ENCODE results near the gene HABP2.

Gene HABP2

DNA sequence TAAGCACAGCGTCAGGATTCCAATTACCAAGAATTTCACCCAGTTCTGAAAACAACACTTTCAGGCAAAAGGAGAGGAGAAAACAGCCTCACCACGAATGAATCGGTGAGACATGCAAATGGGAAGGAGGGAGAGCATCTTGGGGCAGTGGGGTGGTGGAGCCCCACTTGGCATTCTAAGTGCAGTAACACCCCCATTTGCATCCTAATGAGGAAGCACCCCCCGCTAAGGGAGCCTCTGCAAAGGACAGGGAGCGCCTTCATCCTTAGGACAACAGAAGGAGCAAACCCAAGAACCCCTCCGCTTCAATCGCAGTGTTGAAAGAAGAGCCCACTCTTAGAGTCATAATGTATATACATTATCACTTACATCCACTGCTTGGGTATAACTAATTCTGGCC is 64.2 kb downstream of the HABP2 start:
- Histone ChIP-seq H3K27me3 (replicated peaks; ENCODE audit: control insufficient read depth, insufficient read depth, low read length) (peaks cover 3% of the 10 kb centered on the region), H3K4me3 (replicated peaks; ENCODE audit: low read depth, low read length) (no peak overlapping the region), H3K36me3 (ENCODE audit: control insufficient read depth, insufficient read depth, low read length) (no peaks in the 10 kb centered on the region)
- DNase-seq (ENCODE audit: extremely low read depth, insufficient read length) = no peak
- TF ChIP-seq, protein P1, sequence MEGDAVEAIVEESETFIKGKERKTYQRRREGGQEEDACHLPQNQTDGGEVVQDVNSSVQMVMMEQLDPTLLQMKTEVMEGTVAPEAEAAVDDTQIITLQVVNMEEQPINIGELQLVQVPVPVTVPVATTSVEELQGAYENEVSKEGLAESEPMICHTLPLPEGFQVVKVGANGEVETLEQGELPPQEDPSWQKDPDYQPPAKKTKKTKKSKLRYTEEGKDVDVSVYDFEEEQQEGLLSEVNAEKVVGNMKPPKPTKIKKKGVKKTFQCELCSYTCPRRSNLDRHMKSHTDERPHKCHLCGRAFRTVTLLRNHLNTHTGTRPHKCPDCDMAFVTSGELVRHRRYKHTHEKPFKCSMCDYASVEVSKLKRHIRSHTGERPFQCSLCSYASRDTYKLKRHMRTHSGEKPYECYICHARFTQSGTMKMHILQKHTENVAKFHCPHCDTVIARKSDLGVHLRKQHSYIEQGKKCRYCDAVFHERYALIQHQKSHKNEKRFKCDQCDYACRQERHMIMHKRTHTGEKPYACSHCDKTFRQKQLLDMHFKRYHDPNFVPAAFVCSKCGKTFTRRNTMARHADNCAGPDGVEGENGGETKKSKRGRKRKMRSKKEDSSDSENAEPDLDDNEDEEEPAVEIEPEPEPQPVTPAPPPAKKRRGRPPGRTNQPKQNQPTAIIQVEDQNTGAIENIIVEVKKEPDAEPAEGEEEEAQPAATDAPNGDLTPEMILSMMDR (IDR thresholded peaks at IDR 0.05; ENCODE audit: insufficient read depth, low read length, poor library complexity, severe bottlenecking) = no peak

DNA sequence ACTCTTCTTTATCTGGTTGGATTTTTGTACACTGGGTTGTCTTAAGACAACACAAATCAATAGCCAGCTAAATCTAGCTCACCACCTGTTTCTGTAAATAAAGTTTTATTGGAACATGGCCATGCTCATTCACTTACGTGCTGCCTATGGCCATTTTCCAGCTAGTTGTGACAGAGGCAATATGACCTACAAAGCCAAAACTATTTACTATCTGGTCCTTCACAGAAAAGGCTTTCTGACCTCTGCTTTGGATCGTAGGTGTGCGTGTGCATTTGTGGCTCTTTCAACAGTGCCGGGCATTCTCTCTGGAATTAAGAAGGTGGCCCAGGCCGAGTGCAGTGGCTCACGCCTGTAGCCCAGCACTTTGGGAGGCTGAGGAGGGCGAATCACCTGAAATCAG is 65.5 kb downstream of the HABP2 start:
- no peaks in the 10 kb centered on the region for H3K36me3 ChIP-seq (ENCODE audit: control insufficient read depth, insufficient read depth, low read length)
- peaks cover 3% of the 10 kb centered on the region for H3K27me3 ChIP-seq (replicated peaks; ENCODE audit: control insufficient read depth, insufficient read depth, low read length)
- TF ChIP-seq, protein P1 (IDR thresholded peaks at IDR 0.05; ENCODE audit: insufficient read depth, low read length, poor library complexity, severe bottlenecking) = no peak
- no peak overlapping the region for H3K4me3 ChIP-seq (replicated peaks; ENCODE audit: low read depth, low read length)
- no peak for DNase-seq (ENCODE audit: extremely low read depth, insufficient read length)

DNA sequence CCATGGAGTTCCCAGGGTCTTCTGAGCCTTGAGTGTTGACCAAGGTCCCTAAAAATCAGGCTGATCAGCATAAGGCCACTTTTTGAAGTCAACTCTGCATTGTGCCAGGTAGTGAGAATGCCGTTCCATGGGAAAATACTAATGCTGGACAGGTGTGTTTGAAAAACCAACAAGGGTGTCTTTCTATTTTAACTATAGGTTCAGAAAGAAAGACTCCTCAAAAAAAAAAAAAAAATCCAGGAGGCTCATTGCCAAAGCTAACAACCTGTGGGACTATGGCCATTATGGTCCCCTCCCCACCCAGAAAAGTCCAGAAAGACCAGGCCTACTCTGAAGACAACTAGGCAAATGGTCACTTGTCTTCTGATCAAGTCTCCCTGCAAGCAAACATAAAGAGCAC is 66.5 kb downstream of the HABP2 start:
- H3K4me3 ChIP-seq (replicated peaks; ENCODE audit: low read depth, low read length) = no peak overlapping the region
- H3K27me3 ChIP-seq (replicated peaks; ENCODE audit: control insufficient read depth, insufficient read depth, low read length) = peaks cover 3% of the 10 kb centered on the region
- no peaks in the 10 kb centered on the region for H3K36me3 ChIP-seq (ENCODE audit: control insufficient read depth, insufficient read depth, low read length)
- DNase-seq (ENCODE audit: extremely low read depth, insufficient read length) = no peak
- TF ChIP-seq, protein P1 (IDR thresholded peaks at IDR 0.05; ENCODE audit: insufficient read depth, low read length, poor library complexity, severe bottlenecking) = no peak

DNA sequence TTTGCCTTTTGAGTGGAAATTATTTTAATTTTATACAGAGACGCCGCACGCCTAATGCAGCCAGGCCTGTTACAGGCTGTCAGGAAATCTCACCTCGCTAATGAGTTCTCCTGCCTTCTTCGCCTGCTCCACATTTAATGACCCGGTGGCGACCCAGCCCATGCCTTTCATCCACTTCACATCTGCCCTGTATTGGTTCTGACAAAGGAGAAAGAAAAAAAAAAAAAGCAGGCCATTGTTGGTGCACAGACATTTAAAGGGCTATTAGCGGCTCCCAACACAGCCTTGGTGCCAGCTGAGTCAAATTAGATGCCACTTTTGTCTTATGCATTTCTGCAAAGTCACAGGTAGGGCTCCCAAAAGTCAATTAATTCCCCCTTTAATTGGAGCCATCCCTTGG is 67.7 kb downstream of the HABP2 start:
- no peak for DNase-seq (ENCODE audit: extremely low read depth, insufficient read length)
- Histone ChIP-seq H3K27me3 (replicated peaks; ENCODE audit: control insufficient read depth, insufficient read depth, low read length) (peaks cover 3% of the 10 kb centered on the region), H3K4me3 (replicated peaks; ENCODE audit: low read depth, low read length) (no peak overlapping the region), H3K36me3 (ENCODE audit: control insufficient read depth, insufficient read depth, low read length) (no peaks in the 10 kb centered on the region)
- TF ChIP-seq, protein P1 (IDR thresholded peaks at IDR 0.05; ENCODE audit: insufficient read depth, low read length, poor library complexity, severe bottlenecking) = no peak

DNA sequence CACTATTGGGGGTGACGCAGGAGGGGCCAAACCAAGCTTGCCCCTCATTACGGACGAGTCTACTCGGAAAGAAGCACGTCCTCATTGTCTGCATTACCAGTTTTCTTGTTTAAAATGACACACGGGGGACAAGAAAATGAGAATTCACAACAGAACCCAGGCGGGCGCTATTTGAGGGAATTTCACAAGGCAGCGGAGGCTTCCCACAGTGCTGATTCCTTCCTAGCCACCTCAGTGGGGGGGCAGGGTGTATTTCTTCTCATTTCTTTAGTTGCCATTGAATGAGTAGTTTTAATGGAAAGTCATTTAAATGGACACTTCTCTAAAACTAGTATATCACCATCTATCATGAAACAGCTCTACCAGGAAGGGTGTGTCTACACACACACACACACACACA is 68.1 kb downstream of the HABP2 start:
- Histone ChIP-seq H3K27me3 (replicated peaks; ENCODE audit: control insufficient read depth, insufficient read depth, low read length) (peaks cover 3% of the 10 kb centered on the region), H3K4me3 (replicated peaks; ENCODE audit: low read depth, low read length) (no peak overlapping the region), H3K36me3 (ENCODE audit: control insufficient read depth, insufficient read depth, low read length) (no peaks in the 10 kb centered on the region)
- TF ChIP-seq, protein P1 (IDR thresholded peaks at IDR 0.05; ENCODE audit: insufficient read depth, low read length, poor library complexity, severe bottlenecking) = no peak
- DNase-seq (ENCODE audit: extremely low read depth, insufficient read length) = no peak

DNA sequence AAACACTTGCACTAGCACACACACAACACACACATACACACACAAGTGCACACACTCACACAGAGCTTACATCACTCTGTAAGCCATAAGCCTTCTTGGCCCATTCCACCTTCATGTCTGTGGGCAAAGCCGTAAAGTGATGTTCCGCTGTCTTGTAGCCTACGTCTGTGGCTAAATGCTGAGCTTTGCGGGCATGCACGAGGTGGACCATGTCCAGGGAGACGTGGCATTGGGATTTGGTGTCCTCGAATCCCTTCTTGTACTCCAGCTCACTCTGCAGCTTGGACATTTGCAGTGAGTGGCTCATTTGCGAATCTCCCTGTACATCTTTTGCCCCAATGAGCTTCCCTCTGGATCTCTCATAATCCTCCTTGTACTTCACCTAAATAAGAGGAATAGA is 68.9 kb downstream of the HABP2 start:
- H3K27me3 ChIP-seq (replicated peaks; ENCODE audit: control insufficient read depth, insufficient read depth, low read length) = peaks cover 3% of the 10 kb centered on the region
- TF ChIP-seq, protein P1 (IDR thresholded peaks at IDR 0.05; ENCODE audit: insufficient read depth, low read length, poor library complexity, severe bottlenecking) = no peak
- no peaks in the 10 kb centered on the region for H3K36me3 ChIP-seq (ENCODE audit: control insufficient read depth, insufficient read depth, low read length)
- no peak overlapping the region for H3K4me3 ChIP-seq (replicated peaks; ENCODE audit: low read depth, low read length)
- no peak for DNase-seq (ENCODE audit: extremely low read depth, insufficient read length)

Data from GM06990 (cell line).